ENCODE data around the gene VWC2L.

Gene VWC2L

GRCh38 chr2:214492608-214493007, 81.8 kb downstream of the VWC2L start:
- H3K4me3 ChIP-seq (replicated peaks in 1 of 2; ENCODE audit: low read depth in 2 of 2, low read length in 2 of 2): no peak overlapping the region
- no peak for DNase-seq (ENCODE audit: low read depth in 2 of 2)
- TF ChIP-seq, protein P1, sequence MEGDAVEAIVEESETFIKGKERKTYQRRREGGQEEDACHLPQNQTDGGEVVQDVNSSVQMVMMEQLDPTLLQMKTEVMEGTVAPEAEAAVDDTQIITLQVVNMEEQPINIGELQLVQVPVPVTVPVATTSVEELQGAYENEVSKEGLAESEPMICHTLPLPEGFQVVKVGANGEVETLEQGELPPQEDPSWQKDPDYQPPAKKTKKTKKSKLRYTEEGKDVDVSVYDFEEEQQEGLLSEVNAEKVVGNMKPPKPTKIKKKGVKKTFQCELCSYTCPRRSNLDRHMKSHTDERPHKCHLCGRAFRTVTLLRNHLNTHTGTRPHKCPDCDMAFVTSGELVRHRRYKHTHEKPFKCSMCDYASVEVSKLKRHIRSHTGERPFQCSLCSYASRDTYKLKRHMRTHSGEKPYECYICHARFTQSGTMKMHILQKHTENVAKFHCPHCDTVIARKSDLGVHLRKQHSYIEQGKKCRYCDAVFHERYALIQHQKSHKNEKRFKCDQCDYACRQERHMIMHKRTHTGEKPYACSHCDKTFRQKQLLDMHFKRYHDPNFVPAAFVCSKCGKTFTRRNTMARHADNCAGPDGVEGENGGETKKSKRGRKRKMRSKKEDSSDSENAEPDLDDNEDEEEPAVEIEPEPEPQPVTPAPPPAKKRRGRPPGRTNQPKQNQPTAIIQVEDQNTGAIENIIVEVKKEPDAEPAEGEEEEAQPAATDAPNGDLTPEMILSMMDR (IDR thresholded peaks at IDR 0.05; ENCODE audit: low read depth, low read length): no peak

GRCh38 chr2:214497489-214497888, 86.6 kb downstream of the VWC2L start:
- H3K4me3 ChIP-seq (replicated peaks in 1 of 2; ENCODE audit: low read depth in 2 of 2, low read length in 2 of 2): no peak overlapping the region
- DNase-seq (ENCODE audit: low read depth in 2 of 2): peak; percentile 41
- TF ChIP-seq, protein P1 (IDR thresholded peaks at IDR 0.05; ENCODE audit: low read depth, low read length): no peak

- no peak overlapping the region for H3K4me3 ChIP-seq (replicated peaks in 1 of 2; ENCODE audit: low read depth in 2 of 2, low read length in 2 of 2)
- DNase-seq (ENCODE audit: low read depth in 2 of 2): no peak
- TF ChIP-seq, protein P1 (IDR thresholded peaks at IDR 0.05; ENCODE audit: low read depth, low read length): no peak
Observed at GRCh38 chr2:214503568-214503967, 92.7 kb downstream of the VWC2L start.

DNA sequence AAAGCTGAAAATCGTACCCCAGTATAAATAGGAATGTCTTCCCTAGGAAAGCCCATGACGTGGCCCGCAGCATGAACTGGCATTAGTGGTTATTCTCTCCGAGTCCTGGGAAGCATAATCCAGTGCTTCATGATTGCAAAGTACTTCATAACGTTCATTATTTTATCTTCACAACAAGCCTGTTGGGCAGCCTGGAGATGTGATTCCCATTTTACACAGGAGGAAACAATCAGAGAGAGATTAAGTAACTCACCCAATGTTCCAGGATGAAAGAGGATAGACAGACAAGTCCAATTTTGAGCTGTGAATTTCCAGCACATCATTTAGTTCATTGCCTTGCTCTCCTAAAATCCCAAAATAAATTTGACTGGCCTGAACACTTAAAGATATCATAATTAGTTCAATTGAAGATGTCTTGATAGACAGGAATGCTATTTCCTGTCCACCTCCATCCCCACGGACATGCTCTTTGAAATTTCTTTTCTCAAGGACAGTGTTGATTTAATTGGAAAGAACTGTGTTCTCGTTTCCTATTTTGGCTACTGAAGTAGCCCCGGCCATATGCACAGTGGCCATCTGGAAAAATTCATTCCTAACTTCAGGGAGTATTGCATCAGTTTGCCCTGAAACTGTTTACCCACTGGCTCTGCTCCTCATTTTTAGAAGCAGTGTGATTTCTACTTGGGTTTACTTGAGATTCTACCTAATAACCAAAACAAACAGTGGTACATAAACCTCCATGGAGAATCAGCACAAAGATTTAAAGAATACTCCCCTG, 93.9 kb downstream of the VWC2L start:
- no peak for DNase-seq (ENCODE audit: low read depth in 2 of 2)
- TF ChIP-seq, protein P1 (IDR thresholded peaks at IDR 0.05; ENCODE audit: low read depth, low read length): no peak
- no peak overlapping the region for H3K4me3 ChIP-seq (replicated peaks in 1 of 2; ENCODE audit: low read depth in 2 of 2, low read length in 2 of 2)

- DNase-seq (ENCODE audit: low read depth in 2 of 2): no peak
- TF ChIP-seq, protein P1 (IDR thresholded peaks at IDR 0.05; ENCODE audit: low read depth, low read length): no peak
- no peak overlapping the region for H3K4me3 ChIP-seq (replicated peaks in 1 of 2; ENCODE audit: low read depth in 2 of 2, low read length in 2 of 2)
Observed at GRCh38 chr2:214507032-214507431, 96.2 kb downstream of the VWC2L start.

- TF ChIP-seq, protein P1 (IDR thresholded peaks at IDR 0.05; ENCODE audit: low read depth, low read length): no peak
- no peak for DNase-seq (ENCODE audit: low read depth in 2 of 2)
- no peak overlapping the region for H3K4me3 ChIP-seq (replicated peaks in 1 of 2; ENCODE audit: low read depth in 2 of 2, low read length in 2 of 2)
Observed at GRCh38 chr2:214514704-214515103, 103.8 kb downstream of the VWC2L start.

- no peak overlapping the region for H3K4me3 ChIP-seq (replicated peaks in 1 of 2; ENCODE audit: low read depth in 2 of 2, low read length in 2 of 2)
- TF ChIP-seq, protein P1 (IDR thresholded peaks at IDR 0.05; ENCODE audit: low read depth, low read length): no peak
- DNase-seq (ENCODE audit: low read depth in 2 of 2): no peak
Observed at GRCh38 chr2:214515111-214515510, 104.3 kb downstream of the VWC2L start.

Measured in cardiac fibroblast (primary cell).